Measurements from ENCODE around the gene GPX7.
"Not testable (repeated sequence)": the region's sequence is repeated elsewhere in the genome, so short reads cannot be mapped to it uniquely, and the experiment has no call there.

Gene GPX7

GRCh38 chr1:52572387-52572786, 29.8 kb upstream of the GPX7 start:
- FAIRE-seq (no peak), DNase-seq (ENCODE audit: insufficient read length, low spot score) (no peak)
- no peak for TF ChIP-seq POLR2A (IDR thresholded peaks at IDR 0.05; ENCODE audit: low read depth, low read length)

DNA sequence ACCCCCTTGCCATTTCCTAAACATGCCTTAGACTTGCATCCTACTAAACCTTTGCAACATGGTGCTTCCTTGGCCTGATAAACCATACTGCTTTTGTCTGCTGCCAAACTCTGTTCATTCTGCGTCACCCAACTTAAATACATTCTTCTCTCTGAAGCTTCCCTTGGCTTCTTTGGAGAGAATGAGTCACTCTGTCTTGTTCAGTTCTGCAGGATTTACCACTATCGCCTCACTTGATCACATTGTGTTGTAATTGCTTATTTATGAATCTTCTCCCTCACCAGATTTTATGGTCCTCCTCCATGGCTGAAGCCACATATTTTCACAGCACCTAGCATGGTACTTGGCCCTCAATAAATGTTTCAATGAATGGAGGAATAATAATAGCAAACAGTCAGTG, 27.6 kb upstream of the GPX7 start:
- no peak for TF ChIP-seq POLR2A (IDR thresholded peaks at IDR 0.05; ENCODE audit: low read depth, low read length)
- DNase-seq (ENCODE audit: insufficient read length, low spot score) (peak; percentile 58), FAIRE-seq (peak; percentile 86)

GRCh38 chr1:52576074-52576473, 26.1 kb upstream of the GPX7 start:
- no peak for FAIRE-seq
- DNase-seq (ENCODE audit: insufficient read length, low spot score) = no peak
- TF ChIP-seq POLR2A (IDR thresholded peaks at IDR 0.05; ENCODE audit: low read depth, low read length) = no peak

DNA sequence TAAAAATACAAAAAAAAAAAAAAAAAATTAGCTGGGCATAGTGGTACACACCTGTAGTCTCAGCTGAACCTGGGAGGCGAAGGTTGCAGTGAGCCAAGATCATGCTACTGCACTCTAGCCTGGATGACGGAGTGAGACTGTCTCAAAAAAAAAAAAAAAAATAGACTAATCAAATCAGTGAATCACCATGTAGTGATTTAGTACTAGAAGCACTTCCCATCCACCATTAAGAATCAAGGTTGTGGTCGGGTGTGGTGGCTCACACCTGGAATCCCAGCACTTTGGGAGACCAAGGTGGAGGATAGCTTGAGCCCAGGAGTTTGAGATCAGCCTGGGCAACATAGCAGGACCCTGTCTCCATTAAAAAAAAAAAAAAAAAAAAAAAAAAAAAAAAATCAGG, 24.1 kb upstream of the GPX7 start:
- DNase-seq (ENCODE audit: insufficient read length, low spot score); FAIRE-seq: not testable (repeated sequence)

DNA sequence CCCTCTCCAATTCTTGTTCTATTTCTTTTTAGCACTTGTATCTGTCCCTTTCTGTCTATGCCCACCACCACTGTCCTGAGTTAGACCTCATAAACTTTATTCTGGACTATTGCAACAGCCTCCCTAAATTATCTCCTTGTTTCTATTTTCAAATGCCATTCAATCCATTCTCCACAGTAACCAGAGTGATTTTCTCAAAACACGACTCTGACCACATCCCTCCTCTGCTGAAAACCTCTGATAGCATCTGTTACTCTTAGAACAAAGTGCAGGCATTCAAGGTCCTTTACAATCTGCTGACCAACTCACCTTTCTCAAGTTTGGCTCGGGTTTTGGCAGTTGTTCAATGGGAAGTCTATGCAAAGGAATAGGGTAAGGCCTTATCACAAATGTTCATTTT, 22.8 kb upstream of the GPX7 start:
- FAIRE-seq (no peak), DNase-seq (ENCODE audit: insufficient read length, low spot score) (no peak)
- no peak for TF ChIP-seq POLR2A (IDR thresholded peaks at IDR 0.05; ENCODE audit: low read depth, low read length)

DNA sequence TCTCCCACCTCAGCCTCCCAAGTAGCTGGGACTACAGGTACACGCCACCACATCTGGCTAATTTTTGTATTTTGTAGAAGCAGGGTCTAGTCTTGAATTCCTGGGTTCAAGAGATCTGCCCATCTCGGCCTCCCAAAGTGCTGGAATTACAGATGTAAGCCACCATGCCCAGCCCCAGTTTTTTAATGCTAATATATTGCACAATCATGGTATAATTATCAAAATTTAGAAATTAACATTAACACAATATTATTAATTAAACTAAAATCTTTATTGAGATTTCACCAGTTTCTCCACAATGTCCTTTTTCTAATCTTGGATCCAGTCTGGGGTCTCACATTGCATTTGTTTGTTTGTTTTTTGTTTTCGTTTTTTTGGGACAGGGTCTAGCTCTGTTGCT, 21.9 kb upstream of the GPX7 start:
- no peak for TF ChIP-seq POLR2A (IDR thresholded peaks at IDR 0.05; ENCODE audit: low read depth, low read length)
- DNase-seq (ENCODE audit: insufficient read length, low spot score) (no peak), FAIRE-seq (no peak)

GRCh38 chr1:52582116-52582696, 20.0 kb upstream of the GPX7 start:
- FAIRE-seq (no peak), DNase-seq (ENCODE audit: insufficient read length, low spot score) (no peak)
- no peak for TF ChIP-seq POLR2A (IDR thresholded peaks at IDR 0.05; ENCODE audit: low read depth, low read length)

- TF ChIP-seq POLR2A (IDR thresholded peaks at IDR 0.05; ENCODE audit: low read depth, low read length) = no peak
- no peak for FAIRE-seq
Measured at GRCh38 chr1:52585474-52585873, 16.7 kb upstream of the GPX7 start.

GRCh38 chr1:52588027-52588426, 14.1 kb upstream of the GPX7 start:
- DNase-seq (ENCODE audit: insufficient read length, low spot score) = no peak
- no peak for TF ChIP-seq POLR2A (IDR thresholded peaks at IDR 0.05; ENCODE audit: low read depth, low read length)
- FAIRE-seq = no peak

More at GRCh38 chr1:52585474-52585873, 16.7 kb upstream of the GPX7 start:
- DNase-seq (ENCODE audit: insufficient read length, low spot score) = no peak

GRCh38 chr1:52588535-52588934, 13.6 kb upstream of the GPX7 start:
- TF ChIP-seq POLR2A (IDR thresholded peaks at IDR 0.05; ENCODE audit: low read depth, low read length) = no peak
- no peak for FAIRE-seq
- DNase-seq (ENCODE audit: insufficient read length, low spot score) = no peak

GRCh38 chr1:52590266-52590665, 11.9 kb upstream of the GPX7 start:
- DNase-seq (ENCODE audit: insufficient read length, low spot score) (no peak), FAIRE-seq (no peak)
- TF ChIP-seq POLR2A (IDR thresholded peaks at IDR 0.05; ENCODE audit: low read depth, low read length) = no peak

- FAIRE-seq (no peak), DNase-seq (ENCODE audit: insufficient read length, low spot score) (no peak)
- no peak for TF ChIP-seq POLR2A (IDR thresholded peaks at IDR 0.05; ENCODE audit: low read depth, low read length)
Measured at GRCh38 chr1:52592637-52593323, 9.4 kb upstream of the GPX7 start.

- TF ChIP-seq POLR2A (IDR thresholded peaks at IDR 0.05; ENCODE audit: low read depth, low read length) = no peak
- FAIRE-seq (no peak), DNase-seq (ENCODE audit: insufficient read length, low spot score) (no peak)
Measured at GRCh38 chr1:52593495-52593894, 8.7 kb upstream of the GPX7 start.

GRCh38 chr1:52595061-52595460, 7.1 kb upstream of the GPX7 start:
- TF ChIP-seq POLR2A (IDR thresholded peaks at IDR 0.05; ENCODE audit: low read depth, low read length) = no peak
- no peak for DNase-seq (ENCODE audit: insufficient read length, low spot score)
- no peak for FAIRE-seq

GRCh38 chr1:52597912-52598311, 4.3 kb upstream of the GPX7 start:
- DNase-seq (ENCODE audit: insufficient read length, low spot score) (no peak), FAIRE-seq (no peak)
- no peak for TF ChIP-seq POLR2A (IDR thresholded peaks at IDR 0.05; ENCODE audit: low read depth, low read length)

Data from H54 (cell line).